HG02884 (cell line): Measurements from ENCODE around the gene MPZL2.

Source experiments
- ATAC-seq: cut with Tn5 transposase; IDR thresholded peaks from one replicate; pipeline ENCODE4 v1.9.1; 2021; ENCODE audit warnings: mild to moderate bottlenecking, moderate library complexity; ENCODE audit not compliant: unreplicated experiment

The MPZL2 gene

DNA sequence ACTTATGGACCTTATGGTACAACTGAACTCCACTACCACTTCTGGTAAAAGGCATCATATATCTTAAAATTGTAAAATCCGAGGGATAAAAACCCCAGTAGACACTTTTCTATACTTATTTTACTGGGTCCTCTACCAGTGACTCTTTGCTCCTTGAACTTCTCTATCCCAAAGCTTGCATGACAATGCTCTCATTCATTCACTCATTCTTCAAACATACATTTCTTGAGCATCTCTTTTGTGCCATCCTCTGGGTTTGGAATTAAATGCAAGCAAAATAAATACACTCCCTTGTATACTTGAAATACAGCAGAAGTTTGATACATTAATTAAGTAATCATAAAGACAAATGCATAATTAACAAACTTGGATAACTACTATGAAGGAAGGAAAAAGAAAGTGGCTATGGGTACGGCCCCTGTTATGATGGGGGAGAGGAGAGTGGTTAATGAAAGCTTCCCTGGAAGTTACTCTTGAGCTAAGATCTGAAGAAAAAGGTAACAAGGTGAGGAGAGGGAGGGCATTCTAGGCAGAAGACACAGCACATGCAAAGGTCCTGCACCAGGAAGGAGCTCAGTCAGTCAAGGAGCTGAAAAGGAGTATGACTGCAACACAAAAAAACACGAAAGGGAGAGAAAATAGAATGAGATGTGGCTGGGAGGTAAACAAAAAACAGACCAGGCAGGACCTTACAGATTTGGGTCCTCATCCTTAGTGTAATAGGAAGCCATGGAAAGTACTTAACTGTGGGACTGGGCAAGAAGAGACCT lies 19.9 kb downstream of the MPZL2 start:
- ATAC-seq = no peak

DNA sequence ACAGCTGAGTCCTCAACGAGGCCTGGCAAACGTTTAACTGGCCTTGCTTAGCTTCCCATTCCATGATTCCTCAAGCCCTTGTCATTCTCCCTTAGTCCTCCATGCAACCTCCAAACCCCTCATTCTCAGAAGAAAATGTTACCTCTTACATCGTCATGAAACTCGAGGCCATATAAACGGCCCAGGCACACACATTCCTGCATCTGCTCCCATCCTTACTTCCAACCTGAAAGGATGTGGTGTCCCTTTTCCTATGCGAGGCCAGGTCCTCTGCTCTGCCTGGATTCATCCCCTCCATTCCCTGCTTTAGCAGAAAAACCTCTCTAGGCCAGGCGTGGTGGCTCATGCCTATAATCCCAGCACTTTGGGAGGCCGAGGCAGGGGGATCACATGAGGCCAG lies 20.9 kb downstream of the MPZL2 start:
- no peak for ATAC-seq

DNA sequence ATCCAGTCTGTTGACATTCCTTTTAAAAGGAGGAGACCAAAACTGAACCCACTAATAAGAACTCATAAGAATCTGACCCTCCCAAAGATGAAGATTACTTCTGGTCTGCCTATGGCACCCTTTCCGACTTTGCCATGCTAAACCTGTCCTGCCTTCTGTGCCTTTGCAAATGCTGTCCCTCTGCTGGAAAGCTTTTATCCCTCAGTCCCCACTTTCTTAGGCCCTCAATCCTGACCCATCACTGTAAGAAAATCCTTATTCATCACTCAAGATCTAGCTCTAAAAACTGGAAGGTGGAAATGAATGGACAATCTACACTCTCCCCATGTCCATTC lies 22.4 kb downstream of the MPZL2 start:
- no peak for ATAC-seq

DNA sequence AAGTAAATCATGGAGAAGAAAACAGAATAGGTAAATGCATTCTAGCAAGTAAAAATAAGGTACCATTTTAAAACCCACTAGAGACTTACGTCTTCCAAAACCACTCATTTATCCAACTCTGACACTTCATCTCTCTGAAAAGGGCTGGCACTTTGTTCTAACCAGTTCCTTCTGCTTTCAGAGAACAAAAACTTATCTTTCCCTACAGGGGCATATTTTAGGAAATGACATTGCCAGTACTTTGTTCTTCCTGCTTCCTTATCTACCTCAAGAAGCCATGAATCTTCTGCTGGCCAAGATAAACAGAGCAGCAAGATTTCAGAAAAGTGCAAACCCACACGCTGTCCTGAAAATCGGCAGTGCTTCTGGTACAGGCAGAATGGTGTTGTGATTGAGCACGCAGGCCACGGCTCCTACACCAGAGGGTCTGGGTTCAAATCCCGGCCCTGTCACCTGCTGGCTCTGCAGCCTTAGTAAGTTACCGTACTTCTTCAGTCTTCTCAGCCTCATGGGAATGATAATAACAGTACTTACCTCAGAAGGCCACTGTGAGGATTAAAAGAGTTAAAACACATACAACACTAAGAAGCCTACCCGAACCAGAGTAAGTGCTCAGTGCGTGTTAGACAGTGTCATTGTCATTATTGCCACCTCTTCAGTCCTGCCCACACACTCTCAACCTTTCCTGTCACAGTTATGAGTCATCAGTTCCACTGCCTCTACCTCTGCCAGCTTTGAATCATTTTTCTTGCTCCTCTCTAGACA lies 22.9 kb downstream of the MPZL2 start:
- peak; percentile 77 for ATAC-seq

DNA sequence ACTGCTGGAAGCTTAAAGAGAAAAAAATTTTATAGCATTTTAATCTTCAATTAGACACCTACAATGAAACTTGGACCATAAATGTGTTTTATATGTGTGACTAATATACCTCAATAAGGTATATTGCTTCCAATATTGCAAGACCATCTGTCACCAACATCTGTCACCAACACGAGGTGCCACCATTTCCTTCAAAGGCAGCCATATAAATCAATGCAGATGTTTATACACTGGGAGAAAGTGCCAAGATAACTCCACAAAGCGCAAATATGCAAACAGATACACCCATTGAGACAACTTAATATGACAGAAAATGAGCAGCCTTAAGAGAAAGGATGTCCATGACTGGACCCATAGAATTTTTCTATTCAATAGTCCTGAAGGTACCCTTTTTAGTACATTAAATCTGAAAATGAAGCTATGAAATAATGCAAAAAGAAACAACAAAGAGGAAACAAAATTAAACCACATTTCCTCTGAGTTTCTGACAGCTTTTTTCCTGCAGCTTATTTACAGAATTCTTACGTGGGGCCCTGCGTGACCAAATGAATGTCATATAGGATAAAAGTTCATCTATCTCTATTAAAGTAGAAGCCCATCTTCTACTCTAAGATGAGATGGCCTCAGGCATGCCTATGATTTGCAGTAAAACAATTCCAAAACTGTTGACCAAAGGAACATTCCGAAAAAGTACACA lies 24.4 kb downstream of the MPZL2 start:
- ATAC-seq = no peak

DNA sequence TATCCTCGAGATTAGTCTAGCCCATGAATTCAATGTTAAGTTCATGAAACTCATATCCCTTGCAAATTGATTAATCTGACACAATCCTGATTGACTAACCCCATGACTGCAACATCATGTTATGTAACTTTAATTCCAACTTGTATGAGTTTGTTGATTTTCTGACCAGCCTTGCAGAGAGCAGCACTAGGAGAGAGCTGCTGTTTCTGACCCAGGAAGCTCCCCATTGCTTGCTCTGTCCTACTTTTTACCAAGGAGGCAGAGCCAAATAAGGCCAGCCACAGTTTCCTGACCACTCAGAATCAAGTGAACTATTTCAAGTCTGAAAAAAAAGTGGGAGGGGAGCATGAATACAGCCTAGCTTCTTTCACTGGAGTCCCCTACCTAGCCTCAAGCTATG lies 25.2 kb downstream of the MPZL2 start:
- ATAC-seq = no peak

DNA sequence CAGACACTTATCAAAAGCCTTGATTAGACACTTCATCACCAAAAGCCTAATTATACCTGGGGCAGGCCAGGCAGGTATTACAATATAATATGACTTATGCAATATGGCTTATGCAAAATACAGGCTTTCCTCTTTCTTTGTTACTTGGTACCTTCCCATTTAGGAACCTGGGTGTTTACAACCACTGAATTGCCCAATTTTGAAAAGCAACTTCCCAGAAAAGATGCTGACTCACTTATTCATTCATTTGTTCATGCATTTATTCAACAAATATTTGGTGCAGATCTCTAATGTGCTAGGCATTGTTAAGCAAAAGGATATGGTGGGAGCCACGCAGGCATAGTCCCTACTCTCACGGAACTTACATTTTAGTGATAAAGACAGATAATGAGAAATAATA lies 25.7 kb downstream of the MPZL2 start:
- no peak for ATAC-seq

DNA sequence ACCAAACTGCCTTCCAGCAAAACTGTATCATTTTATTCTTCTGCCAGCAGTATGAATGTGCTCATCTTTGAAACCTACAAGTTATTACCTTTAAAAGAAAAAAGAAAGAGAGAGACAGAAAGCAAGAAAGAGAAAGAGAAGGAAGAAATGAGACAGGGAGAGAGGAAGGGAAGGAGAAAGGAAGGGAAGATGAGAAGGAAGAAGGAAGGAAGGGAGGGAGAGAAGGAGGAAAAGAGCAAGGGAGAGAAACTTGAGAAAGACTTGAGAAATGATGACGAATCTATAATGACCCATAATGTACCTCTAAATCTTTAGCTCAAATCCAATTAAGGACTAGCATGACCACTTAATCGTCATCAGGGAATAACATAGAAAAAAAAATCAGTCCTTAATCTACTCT lies 27.9 kb downstream of the MPZL2 start:
- no peak for ATAC-seq

DNA sequence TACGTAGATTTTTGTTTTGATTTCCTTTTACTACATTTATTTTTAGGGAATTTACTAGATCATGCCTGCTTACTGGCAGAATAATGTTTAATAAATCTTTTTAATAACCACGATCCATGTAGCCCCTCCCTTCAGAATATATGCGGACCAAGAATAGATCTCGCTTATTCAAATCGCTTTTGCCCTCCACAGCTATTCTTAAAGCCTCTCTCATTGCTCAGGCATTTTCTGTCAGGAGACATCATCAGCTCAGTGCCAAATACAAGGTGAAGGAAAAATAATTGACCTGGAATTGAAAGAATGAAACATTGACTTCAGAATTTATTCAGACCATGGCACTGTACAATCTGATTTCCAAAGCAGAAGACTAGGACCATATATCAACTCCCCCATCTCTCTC lies 29.3 kb downstream of the MPZL2 start:
- no peak for ATAC-seq

DNA sequence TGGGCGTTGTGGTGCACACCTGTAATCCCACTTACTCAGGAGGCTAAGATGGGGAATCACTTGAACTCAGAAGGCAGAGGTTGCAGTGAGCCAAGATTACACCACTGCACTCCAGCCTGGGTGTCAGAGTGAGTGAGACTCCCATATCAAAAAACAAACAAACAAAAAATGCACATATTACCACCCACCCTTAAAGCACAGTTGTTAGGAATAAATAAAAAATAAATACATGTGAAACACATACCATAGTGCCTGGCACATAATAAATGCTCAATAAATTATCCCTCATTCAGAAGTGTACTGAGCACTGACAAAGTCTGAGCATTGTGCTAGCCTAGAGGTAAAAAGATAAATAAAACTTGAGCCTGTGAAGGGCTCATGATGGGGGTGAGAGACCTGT lies 30.2 kb downstream of the MPZL2 start:
- no peak for ATAC-seq

DNA sequence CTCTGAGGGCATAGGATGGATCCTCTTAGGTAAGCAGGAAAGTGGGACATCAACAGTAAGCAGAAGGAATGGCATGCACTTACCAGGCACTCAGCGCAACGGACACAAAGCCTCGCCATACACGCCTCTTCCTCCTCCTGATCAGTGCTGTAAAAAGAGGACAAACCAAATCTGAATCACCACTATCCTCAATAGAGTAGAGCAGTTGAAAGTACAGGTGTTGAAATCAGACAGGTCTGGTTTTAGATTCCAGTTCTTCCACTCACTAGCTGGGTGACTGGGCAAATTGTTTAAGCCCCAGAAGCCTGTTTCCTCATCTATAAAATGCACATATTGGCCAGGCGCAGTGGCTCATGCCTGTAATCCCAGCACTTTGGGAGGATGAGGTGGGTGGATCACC lies 30.7 kb downstream of the MPZL2 start:
- no peak for ATAC-seq

DNA sequence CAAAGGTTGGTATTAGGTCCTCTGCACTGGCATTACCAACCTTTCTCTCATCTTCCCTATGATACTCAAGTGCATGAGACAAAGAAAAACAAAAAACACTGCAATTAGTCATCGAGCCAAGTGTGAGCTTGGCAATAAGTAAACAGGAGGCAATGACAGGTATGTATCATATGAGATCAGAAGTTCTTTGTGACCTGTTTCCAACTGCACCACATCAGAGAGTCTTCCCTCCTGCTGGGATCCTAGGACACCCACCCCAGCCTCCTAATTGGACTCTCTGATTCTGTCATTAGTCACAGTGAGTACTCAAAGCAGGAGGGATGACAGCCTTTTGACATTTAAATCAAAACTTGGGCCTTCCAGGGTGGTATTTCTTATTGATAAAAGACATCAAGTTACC lies 31.4 kb downstream of the MPZL2 start:
- no peak for ATAC-seq

DNA sequence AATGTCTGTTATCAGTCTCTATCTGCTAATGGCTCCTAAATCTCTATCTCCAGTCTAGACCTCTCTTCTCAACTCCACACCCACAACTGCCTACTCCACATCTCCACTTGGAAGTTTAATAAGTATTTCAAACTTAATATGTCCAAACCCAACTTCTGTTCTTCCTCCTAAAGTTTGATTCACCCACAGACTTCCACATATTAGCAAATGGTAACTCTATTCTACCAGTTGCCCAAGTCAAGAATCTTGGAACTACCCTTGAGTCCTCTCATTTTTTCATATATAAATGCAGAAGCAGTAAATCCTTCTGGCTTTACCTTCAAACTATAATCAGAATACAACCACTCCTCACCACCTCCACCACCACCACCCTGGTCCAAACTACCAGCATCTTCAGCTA lies 32.6 kb downstream of the MPZL2 start:
- no peak for ATAC-seq

DNA sequence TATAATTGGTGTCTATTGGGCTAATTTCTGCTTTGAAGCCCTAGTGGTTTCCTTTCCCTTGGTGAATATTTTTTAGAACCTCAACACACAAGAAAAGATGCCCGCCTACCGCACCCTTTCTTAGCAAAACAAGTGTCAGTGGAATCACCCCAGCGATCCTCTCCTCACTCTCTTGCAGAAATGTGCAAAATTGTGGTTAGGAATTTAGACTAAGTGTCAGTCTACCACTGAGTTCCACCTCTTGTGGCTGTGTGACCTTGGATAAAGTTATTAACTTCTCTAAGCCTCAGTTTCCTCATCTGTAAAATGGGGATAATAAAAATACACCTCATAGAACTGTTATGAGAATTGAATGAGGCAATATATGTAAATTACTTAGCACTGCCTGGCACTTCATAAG lies 34.0 kb downstream of the MPZL2 start:
- ATAC-seq = no peak

DNA sequence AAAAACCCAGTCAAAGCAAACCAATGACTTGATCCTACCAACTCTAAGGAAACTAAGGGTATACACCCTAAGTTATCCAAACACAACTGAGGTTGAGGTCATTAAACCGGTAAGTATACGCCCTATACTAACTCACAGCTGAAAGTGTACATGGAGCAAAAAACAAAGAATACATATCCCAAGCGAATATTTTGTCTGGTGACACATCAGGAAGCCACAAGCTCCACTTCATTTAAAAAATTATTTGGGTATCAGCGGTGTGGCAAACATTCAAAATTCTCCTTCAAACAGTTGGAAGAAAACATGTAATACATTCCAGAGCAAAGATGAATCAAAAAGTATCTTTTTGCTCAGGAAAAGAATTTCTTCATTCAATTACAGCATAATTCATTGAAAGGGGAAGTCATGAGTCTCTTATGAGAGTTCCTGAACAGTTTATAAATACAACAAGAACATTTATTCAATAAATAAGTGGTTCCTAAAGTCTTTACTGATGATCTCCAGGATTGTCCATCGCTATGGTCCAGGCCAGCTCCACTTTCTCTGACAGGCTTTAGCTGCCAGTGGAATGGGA lies 34.7 kb downstream of the MPZL2 start:
- ATAC-seq = no peak

DNA sequence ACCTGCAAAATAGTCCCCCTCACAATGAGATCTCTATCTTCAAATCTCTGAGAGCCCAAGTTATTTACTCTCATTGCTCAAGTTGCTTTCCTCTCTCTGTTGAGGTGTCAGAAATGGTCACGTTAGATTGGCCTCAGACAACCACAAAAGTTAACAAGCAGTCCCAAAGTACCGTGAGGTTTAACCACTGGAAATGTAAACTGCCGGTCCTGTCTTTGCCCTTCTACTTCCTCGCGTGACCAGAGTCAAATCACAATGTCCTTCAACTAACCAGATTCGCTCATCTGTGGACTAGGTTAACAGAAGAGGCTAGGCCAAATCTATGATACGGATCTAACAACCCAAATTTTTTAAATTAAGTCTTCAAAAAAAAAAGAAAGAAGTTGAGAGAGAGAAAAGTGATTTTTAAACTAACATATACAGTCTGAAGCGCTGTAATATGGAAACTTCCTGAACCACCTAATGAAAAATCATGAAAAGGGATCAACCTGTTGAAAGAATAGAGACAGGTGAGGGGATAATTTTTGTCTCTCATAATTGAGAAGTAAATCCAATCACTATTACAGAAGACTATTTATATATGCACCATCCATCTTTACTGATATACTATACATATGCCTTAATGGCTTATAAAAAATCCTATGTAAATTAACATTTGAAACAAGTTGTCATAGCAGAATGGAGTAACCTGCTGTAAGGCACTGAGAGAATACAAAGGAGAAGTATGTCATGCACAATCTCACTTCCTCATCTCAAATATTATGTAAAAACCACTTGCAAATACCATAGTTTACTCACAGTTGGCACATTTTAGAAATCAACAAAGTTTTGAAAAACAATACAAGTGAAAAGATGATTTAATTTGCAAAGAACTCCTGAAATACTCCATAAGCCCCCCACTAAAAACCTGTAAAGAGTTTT lies 36.0 kb downstream of the MPZL2 start:
- ATAC-seq = no peak

DNA sequence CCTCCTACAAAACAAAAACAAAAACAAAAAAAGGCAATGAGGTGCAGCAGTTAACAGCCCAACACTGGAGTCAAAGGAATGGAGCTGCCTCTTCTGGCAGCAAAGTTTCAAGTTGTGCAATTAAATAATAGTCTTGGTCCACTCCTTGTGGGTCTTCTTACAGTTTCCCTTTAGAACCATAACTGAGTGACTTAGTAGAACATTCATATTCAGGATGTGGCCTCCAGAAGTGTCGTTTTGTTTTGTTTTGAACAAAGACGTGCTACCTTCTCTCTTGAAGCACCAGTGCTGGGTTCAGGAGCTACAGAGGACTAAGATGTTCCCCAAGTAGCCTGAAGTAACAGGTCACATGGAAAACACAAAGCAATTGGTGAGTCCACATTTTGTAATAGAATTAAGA lies 37.3 kb downstream of the MPZL2 start:
- no peak for ATAC-seq

DNA sequence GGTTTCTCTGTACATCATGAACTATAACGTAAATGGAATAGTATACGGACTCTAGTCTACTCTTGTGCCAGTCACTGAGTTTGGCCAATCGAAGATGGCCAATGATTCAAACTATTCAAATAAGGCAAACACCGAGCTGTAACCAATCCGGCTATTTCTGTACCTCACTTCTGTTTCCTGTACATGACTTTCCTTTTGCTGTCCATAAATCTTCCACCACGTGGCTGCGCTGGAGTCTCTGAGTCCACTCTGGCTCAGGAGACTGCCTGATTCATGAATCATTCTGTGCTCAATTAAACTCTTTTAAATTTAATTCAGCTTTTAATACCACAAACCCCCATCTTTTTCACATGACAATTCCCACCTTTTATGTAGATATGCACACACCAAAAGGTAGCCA lies 37.8 kb downstream of the MPZL2 start:
- no peak for ATAC-seq

DNA sequence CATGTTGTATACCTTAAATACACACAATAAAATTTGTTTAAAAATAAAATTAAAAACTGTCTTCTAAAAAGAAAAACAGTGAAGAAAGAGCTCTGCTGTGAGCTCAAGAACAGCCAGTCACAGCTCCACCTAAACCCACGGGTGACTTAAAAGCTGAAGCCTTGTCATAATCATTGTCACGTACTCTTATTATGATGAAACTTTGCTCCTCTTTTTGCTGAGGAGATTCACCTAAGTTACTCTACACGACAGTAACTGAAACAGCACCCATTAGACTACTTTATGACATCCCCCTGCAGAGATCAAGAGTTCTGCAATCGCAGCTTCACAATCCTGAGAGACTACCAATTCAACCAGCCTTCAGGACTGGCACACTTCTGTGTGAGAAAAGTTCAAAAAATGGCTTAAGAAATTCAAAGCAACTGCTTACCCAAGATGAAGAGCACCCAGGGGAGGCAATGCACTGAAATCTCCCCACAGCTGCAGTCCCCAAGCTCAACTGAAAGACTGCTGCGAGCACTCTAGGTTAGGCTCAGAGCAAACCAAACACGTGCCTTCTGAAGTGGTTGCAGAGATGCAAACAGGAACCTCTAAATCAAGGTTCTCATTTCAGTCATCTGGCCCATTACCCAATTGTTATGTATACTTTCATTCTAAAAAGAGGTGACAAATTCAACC lies 39.4 kb downstream of the MPZL2 start, which contains the start of gene JAML:
JAML (minus strand) TSS at position 501 of the 678 bp plus-strand sequence. CDS start 10,145 bp downstream, outside the sequence.
- ATAC-seq = no peak

DNA sequence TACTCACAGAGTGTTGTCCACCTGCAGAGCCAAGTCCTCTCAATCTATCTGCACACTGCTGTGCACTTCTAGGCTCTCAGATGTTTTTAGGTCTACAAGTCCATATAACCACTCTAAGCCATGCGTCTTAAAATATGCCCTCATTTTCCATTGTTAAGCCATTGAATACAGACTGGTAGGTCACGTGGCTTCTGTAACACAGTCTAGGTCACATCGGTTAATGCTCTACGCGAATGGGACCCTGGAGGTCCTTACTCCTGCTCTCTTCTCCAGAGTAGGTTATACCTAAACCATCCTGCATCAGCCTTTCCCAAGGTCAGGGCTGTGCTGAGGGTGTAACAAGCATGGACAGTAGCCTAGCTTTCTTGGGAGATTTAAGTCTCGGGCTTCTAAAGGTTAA lies 40.1 kb downstream of the MPZL2 start:
- ATAC-seq = no peak
